Endometrial microvascular endothelial cells (primary cell): Measurements from ENCODE around the gene KRTAP4-7. TPM values are rescaled to one million over a fixed set of nuclear protein-coding genes. Genes with fewer than 3 reads are reported as not detected.

Experiments used
- in situ Hi-C: cut with HindIII; loops from 2 replicates; pipeline ENCODE4 v1.10.0; 2017; ENCODE audit warnings: low sequenced_read_pairs, low pct_unique_long_range_greater_than_20kb; ENCODE audit errors: inconsistent ontology term
- total RNA-seq: library from RNA; depleted of rRNA; stranded (reverse); fragments of >200 nt; gene quantifications from one replicate; pipeline ENCODE4 v1.2.3, GENCODE V29; 2015; ENCODE audit errors: inconsistent ontology term

The KRTAP4-7 gene
- total RNA-seq, 1 donor from 2014 or later: not detected

GRCh38 chr17:41133880-41134735 is 50.2 kb downstream of the KRTAP4-7 start:
- in situ Hi-C loops: no loop called here

Other genes with a start within 250 kb of the KRTAP4-7 start
- gene KRT12, start 216.9 kb upstream of the KRTAP4-7 start, total RNA-seq: not detected
- gene KRT20, start 198.9 kb upstream of the KRTAP4-7 start, total RNA-seq: not detected
- gene KRT23, start 146.5 kb upstream of the KRTAP4-7 start, total RNA-seq: not detected
- not detected for gene KRT39, start 117.2 kb upstream of the KRTAP4-7 start, total RNA-seq
- not detected for gene KRT40, start 99.8 kb upstream of the KRTAP4-7 start, total RNA-seq
- not detected for gene KRTAP3-3, start 90.0 kb upstream of the KRTAP4-7 start, total RNA-seq
- not detected for gene KRTAP3-2, start 84.2 kb upstream of the KRTAP4-7 start, total RNA-seq
- not detected for gene KRTAP3-1, start 75.0 kb upstream of the KRTAP4-7 start, total RNA-seq
- not detected for gene KRTAP1-5, start 56.9 kb upstream of the KRTAP4-7 start, total RNA-seq
- gene KRTAP1-4, start 54.0 kb upstream of the KRTAP4-7 start, total RNA-seq: not detected
- gene KRTAP1-3, start 49.3 kb upstream of the KRTAP4-7 start, total RNA-seq: not detected
- not detected for gene KRTAP1-1, start 42.7 kb upstream of the KRTAP4-7 start, total RNA-seq
- not detected for gene KRTAP2-1, start 36.8 kb upstream of the KRTAP4-7 start, total RNA-seq
- not detected for gene KRTAP2-2, start 28.9 kb upstream of the KRTAP4-7 start, total RNA-seq
- not detected for gene KRTAP2-3, start 24.0 kb upstream of the KRTAP4-7 start, total RNA-seq
- not detected for gene KRTAP2-4, start 18.3 kb upstream of the KRTAP4-7 start, total RNA-seq
- gene KRTAP4-8, start 14.0 kb downstream of the KRTAP4-7 start, total RNA-seq: not detected
- gene KRTAP4-16, start 18.1 kb downstream of the KRTAP4-7 start, total RNA-seq: not detected
- not detected for gene KRTAP4-9, start 21.2 kb downstream of the KRTAP4-7 start, total RNA-seq
- gene KRTAP4-11, start 34.2 kb downstream of the KRTAP4-7 start, total RNA-seq: not detected
- gene KRTAP4-12, start 40.0 kb downstream of the KRTAP4-7 start, total RNA-seq: not detected
- not detected for gene KRTAP4-6, start 56.4 kb downstream of the KRTAP4-7 start, total RNA-seq
- gene KRTAP4-5, start 65.7 kb downstream of the KRTAP4-7 start, total RNA-seq: not detected
- not detected for gene KRTAP4-4, start 76.6 kb downstream of the KRTAP4-7 start, total RNA-seq
- not detected for gene KRTAP4-3, start 84.1 kb downstream of the KRTAP4-7 start, total RNA-seq
- not detected for gene KRTAP4-2, start 94.1 kb downstream of the KRTAP4-7 start, total RNA-seq
- gene KRTAP4-1, start 100.8 kb downstream of the KRTAP4-7 start, total RNA-seq: not detected
- gene KRTAP9-1, start 105.7 kb downstream of the KRTAP4-7 start, total RNA-seq: not detected
- gene KRTAP9-2, start 142.5 kb downstream of the KRTAP4-7 start, total RNA-seq: not detected
- gene KRTAP9-3, start 148.3 kb downstream of the KRTAP4-7 start, total RNA-seq: not detected
- not detected for gene KRTAP9-8, start 153.8 kb downstream of the KRTAP4-7 start, total RNA-seq
- gene KRTAP9-4, start 165.5 kb downstream of the KRTAP4-7 start, total RNA-seq: not detected
- gene KRTAP9-9, start 171.2 kb downstream of the KRTAP4-7 start, total RNA-seq: not detected
- gene KRTAP9-6, start 181.2 kb downstream of the KRTAP4-7 start, total RNA-seq: not detected
- gene KRTAP9-7, start 191.5 kb downstream of the KRTAP4-7 start, total RNA-seq: not detected
- not detected for gene KRTAP29-1, start 218.7 kb downstream of the KRTAP4-7 start, total RNA-seq
- gene KRTAP16-1, start 225.2 kb downstream of the KRTAP4-7 start, total RNA-seq: not detected
- gene KRTAP17-1, start 231.6 kb downstream of the KRTAP4-7 start, total RNA-seq: not detected